Activated naive CD4-positive, alpha-beta T cell (primary cell): ENCODE measurements around the gene MMP3.
"Not testable (repeated sequence)": the region's sequence is repeated elsewhere in the genome, so short reads cannot be mapped to it uniquely, and the experiment has no call there.

ENCODE experiments used
- DNase-seq, 4 experiments: peaks; one replicate each; lab custom pipeline; 2025; lab: John Stamatoyannopoulos, UW

The MMP3 gene

GRCh38 chr11:102843489-102843888, at the start of gene MMP3:
Gene MMP3 (minus strand): TSS chr11:102843609. CDS start chr11:102843546, 63 bp downstream.
- DNase-seq, result no peak

- no peak for DNase-seq
Measured at GRCh38 chr11:102891736-102892135, 48.3 kb upstream of the MMP3 start.

- DNase-seq, result no peak
Measured at GRCh38 chr11:102886999-102887398, 43.6 kb upstream of the MMP3 start.

GRCh38 chr11:102883141-102883540, 39.7 kb upstream of the MMP3 start:
- no peak for DNase-seq

GRCh38 chr11:102882389-102883024, 39.1 kb upstream of the MMP3 start:
- no peak for DNase-seq

- DNase-seq, result no peak
Measured at GRCh38 chr11:102879801-102880200, 36.4 kb upstream of the MMP3 start.

- no peak for DNase-seq
Measured at GRCh38 chr11:102878595-102878994, 35.2 kb upstream of the MMP3 start.

GRCh38 chr11:102874852-102875251, 31.4 kb upstream of the MMP3 start, which contains the start of gene MMP12:
Gene MMP12 (minus strand): TSS chr11:102874982. CDS start chr11:102874937, 45 bp downstream.
- no peak for DNase-seq

- not testable (repeated sequence) for DNase-seq
Measured at GRCh38 chr11:102869354-102869964, 26.1 kb upstream of the MMP3 start.

GRCh38 chr11:102868339-102868738, 24.9 kb upstream of the MMP3 start:
- no peak for DNase-seq

- DNase-seq, result no peak
Measured at GRCh38 chr11:102864724-102865123, 21.3 kb upstream of the MMP3 start.

- no peak for DNase-seq
Measured at GRCh38 chr11:102853956-102854355, 10.5 kb upstream of the MMP3 start.

GRCh38 chr11:102853055-102853454, 9.6 kb upstream of the MMP3 start:
- DNase-seq, result no peak

GRCh38 chr11:102850973-102851745, 7.8 kb upstream of the MMP3 start:
- DNase-seq, result no peak

GRCh38 chr11:102849311-102849710, 5.9 kb upstream of the MMP3 start:
- DNase-seq, result no peak

GRCh38 chr11:102846292-102846691, 2.9 kb upstream of the MMP3 start:
- DNase-seq, result no peak

GRCh38 chr11:102842930-102843329, 479 bp downstream of the MMP3 start:
- DNase-seq, result no peak

GRCh38 chr11:102840018-102840417, 3.4 kb downstream of the MMP3 start:
- no peak for DNase-seq

GRCh38 chr11:102837646-102838045, 5.8 kb downstream of the MMP3 start:
- DNase-seq, result no peak

- DNase-seq, result no peak
Measured at GRCh38 chr11:102837156-102837555, 6.3 kb downstream of the MMP3 start.

- DNase-seq, result no peak
Measured at GRCh38 chr11:102836290-102836875, 7.0 kb downstream of the MMP3 start.

GRCh38 chr11:102833731-102834130, 9.7 kb downstream of the MMP3 start:
- no peak for DNase-seq

- DNase-seq, result no peak
Measured at GRCh38 chr11:102832612-102833011, 10.8 kb downstream of the MMP3 start.
